Thoracic aorta (tissue), 2 donors: ENCODE data around the gene NXPE3. TPM values are rescaled to one million over a fixed set of nuclear protein-coding genes. Genes with fewer than 3 reads are reported as not detected.

Source experiments
- ATAC-seq: fragments of 150-250 bp; one replicate; pipeline ENCODE4 v1.8.0; 2017; ENCODE audit warnings: low read depth; ENCODE audit not compliant: insufficient number of reproducible peaks, low FRiP score
- DNase-seq: peaks from one replicate; pipeline ENCODE4 v3.0.0-alpha.2; 2020; ENCODE audit warnings: low spot score
- H3K27ac ChIP-seq, 2 donors: fragments of 200-600 bp; sonication (generic); 1 replicate in 1 of 2; 2 replicates in 1 of 2; pipeline ENCODE4 v1.5.1; 2016; ENCODE audit warnings: mild to moderate bottlenecking in 2 of 2, moderate library complexity in 2 of 2
- H3K27me3 ChIP-seq: fragments of 200-600 bp; sonication (generic); replicated peaks from 2 replicates; pipeline ENCODE4 v1.6.0; 2016; ENCODE audit warnings: mild to moderate bottlenecking; ENCODE audit not compliant: insufficient read depth
- H3K36me3 ChIP-seq: fragments of 200-600 bp; sonication (generic); one replicate; pipeline ENCODE4 v1.5.1; 2016
- H3K4me1 ChIP-seq, 2 donors: fragments of 200-600 bp; sonication (generic); 1 replicate in 1 of 2; 2 replicates in 1 of 2; pipeline versions ENCODE4 v1.5.1 to v1.6.0; 2016; ENCODE audit warnings: low read depth in 2 of 2, mild to moderate bottlenecking in 1 of 2; ENCODE audit not compliant: control insufficient read depth in 1 of 2
- H3K4me3 ChIP-seq: fragments of 200-600 bp; sonication (generic); 2 replicates; pipeline ENCODE4 v1.5.1; 2016; ENCODE audit warnings: mild to moderate bottlenecking
- H3K9me3 ChIP-seq: fragments of 200-600 bp; sonication (generic); 2 replicates; pipeline ENCODE4 v1.5.1; 2016
- total RNA-seq, 2 donors: library from RNA; depleted of rRNA; stranded (reverse); fragments of >200 nt; gene quantifications; one replicate each; pipeline versions ENCODE4 v1.1.0 to v1.2.3, GENCODE V29; 2016
- TF ChIP-seq, protein P1 (sequence below): fragments of 200-600 bp; sonication (generic); IDR thresholded peaks from one replicate; pipeline ENCODE4 v1.5.1; 2019; ENCODE audit warnings: antibody characterized with exemption

Gene NXPE3
- total RNA-seq, 2 donors from 2014 or later, result 15.7 to 30.7 TPM

- Histone ChIP-seq H3K36me3 (peaks cover 68% of the 10 kb centered on the region), H3K27me3 (no peaks in the 10 kb centered on the region), H3K27ac (peak overlapping the region; percentile 3 to 25), H3K9me3 (no peaks in the 10 kb centered on the region), H3K4me3 (peak overlapping the region; percentile 83), H3K4me1 (peaks cover 55 to 60% of the 10 kb centered on the region in 2 donors)
- TF ChIP-seq, protein P1, sequence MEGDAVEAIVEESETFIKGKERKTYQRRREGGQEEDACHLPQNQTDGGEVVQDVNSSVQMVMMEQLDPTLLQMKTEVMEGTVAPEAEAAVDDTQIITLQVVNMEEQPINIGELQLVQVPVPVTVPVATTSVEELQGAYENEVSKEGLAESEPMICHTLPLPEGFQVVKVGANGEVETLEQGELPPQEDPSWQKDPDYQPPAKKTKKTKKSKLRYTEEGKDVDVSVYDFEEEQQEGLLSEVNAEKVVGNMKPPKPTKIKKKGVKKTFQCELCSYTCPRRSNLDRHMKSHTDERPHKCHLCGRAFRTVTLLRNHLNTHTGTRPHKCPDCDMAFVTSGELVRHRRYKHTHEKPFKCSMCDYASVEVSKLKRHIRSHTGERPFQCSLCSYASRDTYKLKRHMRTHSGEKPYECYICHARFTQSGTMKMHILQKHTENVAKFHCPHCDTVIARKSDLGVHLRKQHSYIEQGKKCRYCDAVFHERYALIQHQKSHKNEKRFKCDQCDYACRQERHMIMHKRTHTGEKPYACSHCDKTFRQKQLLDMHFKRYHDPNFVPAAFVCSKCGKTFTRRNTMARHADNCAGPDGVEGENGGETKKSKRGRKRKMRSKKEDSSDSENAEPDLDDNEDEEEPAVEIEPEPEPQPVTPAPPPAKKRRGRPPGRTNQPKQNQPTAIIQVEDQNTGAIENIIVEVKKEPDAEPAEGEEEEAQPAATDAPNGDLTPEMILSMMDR, result no peak
- DNase-seq (no peak), ATAC-seq (no peak)
These were observed 75.0 kb downstream of the NXPE3 start for GRCh38 chr3:101853982-101854381.

GRCh38 chr3:101854608-101855304 lies 75.7 kb downstream of the NXPE3 start:
- Histone ChIP-seq H3K4me3 (peak overlapping the region; percentile 83), H3K27me3 (no peaks in the 10 kb centered on the region), H3K36me3 (peaks cover 75% of the 10 kb centered on the region), H3K4me1 (peaks cover 55 to 68% of the 10 kb centered on the region in 2 donors), H3K27ac (peak overlapping the region; percentile 3 to 25), H3K9me3 (no peaks in the 10 kb centered on the region)
- ATAC-seq, result no peak
- DNase-seq, result no peak
- TF ChIP-seq, protein P1, result no peak

GRCh38 chr3:101857301-101857741 lies 78.3 kb downstream of the NXPE3 start:
- Histone ChIP-seq H3K27me3 (no peaks in the 10 kb centered on the region), H3K36me3 (peaks cover 80% of the 10 kb centered on the region), H3K27ac (no peak overlapping the region), H3K4me3 (peak overlapping the region; percentile 32), H3K4me1 (peaks cover 54 to 68% of the 10 kb centered on the region in 2 donors), H3K9me3 (no peaks in the 10 kb centered on the region)
- DNase-seq, result no peak
- TF ChIP-seq, protein P1, result no peak
- no peak for ATAC-seq

GRCh38 chr3:101858464-101859030 lies 79.5 kb downstream of the NXPE3 start:
- TF ChIP-seq, protein P1, result no peak
- peaks cover 41 to 55% of the 10 kb centered on the region in 2 donors for H3K4me1 ChIP-seq
- no peaks in the 10 kb centered on the region for H3K27me3 ChIP-seq
- H3K4me3 ChIP-seq, result peak overlapping the region; percentile 32
- DNase-seq (no peak), ATAC-seq (no peak)
- no peaks in the 10 kb centered on the region for H3K9me3 ChIP-seq
- H3K36me3 ChIP-seq, result peaks cover 69% of the 10 kb centered on the region
- no peak overlapping the region for H3K27ac ChIP-seq

- no peak overlapping the region for H3K27ac ChIP-seq
- no peak overlapping the region for H3K4me3 ChIP-seq
- peaks cover 27 to 41% of the 10 kb centered on the region in 2 donors for H3K4me1 ChIP-seq
- TF ChIP-seq, protein P1, result no peak
- no peaks in the 10 kb centered on the region for H3K27me3 ChIP-seq
- H3K36me3 ChIP-seq, result peaks cover 55% of the 10 kb centered on the region
- DNase-seq (no peak), ATAC-seq (no peak)
- H3K9me3 ChIP-seq, result no peaks in the 10 kb centered on the region
These were observed 81.0 kb downstream of the NXPE3 start for GRCh38 chr3:101859882-101860448.
